ENCODE data around the gene LRRIQ1. TPM values are rescaled to one million over a fixed set of nuclear protein-coding genes. Genes with fewer than 3 reads are reported as not detected.
"Not testable (repeated sequence)": the region's sequence is repeated elsewhere in the genome, so short reads cannot be mapped to it uniquely, and the experiment has no call there.

The LRRIQ1 gene
- total RNA-seq, 1 donor from 2014 or later = 3.8 TPM

DNA sequence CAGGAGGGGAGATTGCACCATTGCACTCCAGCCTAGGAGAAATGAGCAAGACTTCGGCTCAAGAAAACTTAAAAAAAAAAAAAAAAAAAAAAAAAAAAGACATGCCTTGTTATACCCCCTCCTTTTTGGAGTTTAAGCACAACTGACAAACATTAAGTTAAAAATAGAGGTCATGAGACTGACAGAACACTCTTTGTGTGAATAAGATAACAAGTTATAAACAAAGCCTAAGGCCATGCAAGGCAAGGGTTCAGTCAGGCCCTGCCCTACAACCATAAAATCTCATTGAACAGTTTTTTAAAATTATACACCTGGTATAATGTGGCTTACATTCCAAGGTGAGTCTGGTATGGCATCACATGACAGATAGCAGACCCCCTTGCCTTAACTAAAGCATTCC, 39.4 kb upstream of the LRRIQ1 start:
- Mint-ChIP-seq H3K9me3 (peaks cover 11% of the 10 kb centered on the region), H3K4me3 (no peak overlapping the region), H3K36me3 (ENCODE audit: low read depth) (peaks cover 3% of the 10 kb centered on the region), H3K4me1 (peaks cover 41% of the 10 kb centered on the region), H3K27me3 (ENCODE audit: low read depth) (no peaks in the 10 kb centered on the region), H3K27ac (ENCODE audit: unreplicated experiment) (no peak overlapping the region)
- TF ChIP-seq CTCF (conservative IDR thresholded peaks at IDR 0.05) = no peak
- no peak for DNase-seq (ENCODE audit: low read depth, low spot score)

DNA sequence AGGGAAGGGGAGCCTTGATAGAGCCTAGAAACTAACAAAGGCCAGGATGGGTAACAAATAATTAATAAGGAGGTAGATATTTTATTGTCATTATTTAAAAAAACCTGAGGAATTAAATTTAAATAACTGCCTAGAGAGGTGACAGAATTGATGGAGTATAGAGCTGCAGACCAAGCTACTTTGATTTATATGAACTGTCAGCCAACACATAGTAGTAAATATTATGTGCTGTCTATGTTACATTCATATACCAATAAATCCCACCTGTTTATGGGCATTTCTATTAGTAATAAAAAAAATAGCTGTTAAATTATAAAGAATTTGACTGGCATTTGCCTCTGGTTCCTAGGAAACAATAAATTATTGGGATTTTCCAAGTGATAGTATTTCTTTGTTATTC, 37.8 kb upstream of the LRRIQ1 start:
- Mint-ChIP-seq H3K36me3 (ENCODE audit: low read depth) (peaks cover 3% of the 10 kb centered on the region), H3K4me3 (no peak overlapping the region), H3K27ac (ENCODE audit: unreplicated experiment) (no peak overlapping the region), H3K4me1 (peaks cover 35% of the 10 kb centered on the region), H3K9me3 (peaks cover 11% of the 10 kb centered on the region), H3K27me3 (ENCODE audit: low read depth) (no peaks in the 10 kb centered on the region)
- DNase-seq (ENCODE audit: low read depth, low spot score) = no peak
- TF ChIP-seq CTCF (conservative IDR thresholded peaks at IDR 0.05) = no peak

GRCh38 chr12:85000729-85001128, 35.4 kb upstream of the LRRIQ1 start:
- TF ChIP-seq CTCF (conservative IDR thresholded peaks at IDR 0.05) = no peak

GRCh38 chr12:85002778-85003296, 33.3 kb upstream of the LRRIQ1 start:
- Mint-ChIP-seq H3K27ac (ENCODE audit: unreplicated experiment) (no peak overlapping the region), H3K27me3 (ENCODE audit: low read depth) (no peaks in the 10 kb centered on the region), H3K9me3 (no peaks in the 10 kb centered on the region), H3K4me1 (peaks cover 6% of the 10 kb centered on the region), H3K36me3 (ENCODE audit: low read depth) (no peaks in the 10 kb centered on the region), H3K4me3 (no peak overlapping the region)
- no peak for DNase-seq (ENCODE audit: low read depth, low spot score)
- no peak for TF ChIP-seq CTCF (conservative IDR thresholded peaks at IDR 0.05)

More at GRCh38 chr12:85000729-85001128, 35.4 kb upstream of the LRRIQ1 start:
- Mint-ChIP-seq H3K27ac (ENCODE audit: unreplicated experiment) (no peak overlapping the region), H3K9me3 (peaks cover 4% of the 10 kb centered on the region), H3K27me3 (ENCODE audit: low read depth) (no peaks in the 10 kb centered on the region), H3K4me3 (no peak overlapping the region), H3K4me1 (peaks cover 13% of the 10 kb centered on the region), H3K36me3 (ENCODE audit: low read depth) (peaks cover 1% of the 10 kb centered on the region)
- no peak for DNase-seq (ENCODE audit: low read depth, low spot score)

DNA sequence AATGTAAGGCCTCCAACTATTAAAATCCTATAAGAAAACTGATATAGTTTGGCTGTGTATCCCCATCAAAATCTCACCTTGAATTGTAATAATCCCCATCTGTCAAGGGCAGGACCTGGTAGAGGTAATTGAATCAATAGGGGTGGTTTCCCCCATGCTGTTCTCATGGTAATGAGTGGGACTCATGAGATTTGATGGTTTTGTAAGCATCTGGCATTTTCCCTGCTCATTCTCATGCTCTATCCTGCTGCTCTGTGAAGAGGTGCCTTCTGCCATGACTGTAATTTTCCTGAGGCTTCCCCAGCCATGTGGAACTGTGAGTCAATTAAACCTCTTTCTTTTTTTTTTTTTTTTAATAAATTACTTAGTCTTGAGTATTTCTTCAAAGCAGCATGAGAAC, 31.9 kb upstream of the LRRIQ1 start:
- Mint-ChIP-seq H3K9me3 (no peaks in the 10 kb centered on the region), H3K4me1 (peaks cover 6% of the 10 kb centered on the region), H3K4me3 (no peak overlapping the region), H3K36me3 (ENCODE audit: low read depth) (no peaks in the 10 kb centered on the region), H3K27ac (ENCODE audit: unreplicated experiment) (no peak overlapping the region), H3K27me3 (ENCODE audit: low read depth) (no peaks in the 10 kb centered on the region)
- no peak for DNase-seq (ENCODE audit: low read depth, low spot score)
- no peak for TF ChIP-seq CTCF (conservative IDR thresholded peaks at IDR 0.05)

DNA sequence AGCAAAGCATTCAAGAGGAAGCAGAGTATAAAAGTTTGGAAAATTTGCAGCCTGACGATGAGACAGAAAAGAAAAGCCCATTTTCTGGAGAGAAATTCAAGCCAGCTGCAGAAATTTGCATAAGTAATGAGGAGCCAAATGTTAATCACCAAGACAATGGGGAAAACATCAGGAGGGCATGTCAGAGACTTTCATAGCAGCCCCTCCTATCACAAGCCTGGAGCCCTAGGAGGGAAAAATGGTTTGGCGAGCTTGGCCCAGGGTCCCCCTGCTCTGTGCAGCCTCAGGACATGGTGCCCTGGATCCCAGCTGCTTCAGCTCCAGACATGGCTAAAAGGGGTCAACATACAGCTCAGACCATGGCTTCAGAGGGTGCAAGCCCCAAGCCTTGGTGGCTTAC, 31.1 kb upstream of the LRRIQ1 start:
- H3K4me3 Mint-ChIP-seq; H3K27ac Mint-ChIP-seq (ENCODE audit: unreplicated experiment); H3K36me3 Mint-ChIP-seq (ENCODE audit: low read depth); H3K4me1 Mint-ChIP-seq; H3K27me3 Mint-ChIP-seq (ENCODE audit: low read depth); H3K9me3 Mint-ChIP-seq; DNase-seq (ENCODE audit: low read depth, low spot score): not testable (repeated sequence)
